ENCODE results near the gene CIP2A. TPM values are rescaled to one million over a fixed set of nuclear protein-coding genes. Genes with fewer than 3 reads are reported as not detected.
A peak's percentile ranks its signal among the peaks of the same experiment; 100 is the strongest.

The CIP2A gene
- 4.9 TPM for polyA plus RNA-seq (2013, experiment 1 of 2)
- 4.9 TPM for polyA plus RNA-seq (2013, experiment 2 of 2)

DNA sequence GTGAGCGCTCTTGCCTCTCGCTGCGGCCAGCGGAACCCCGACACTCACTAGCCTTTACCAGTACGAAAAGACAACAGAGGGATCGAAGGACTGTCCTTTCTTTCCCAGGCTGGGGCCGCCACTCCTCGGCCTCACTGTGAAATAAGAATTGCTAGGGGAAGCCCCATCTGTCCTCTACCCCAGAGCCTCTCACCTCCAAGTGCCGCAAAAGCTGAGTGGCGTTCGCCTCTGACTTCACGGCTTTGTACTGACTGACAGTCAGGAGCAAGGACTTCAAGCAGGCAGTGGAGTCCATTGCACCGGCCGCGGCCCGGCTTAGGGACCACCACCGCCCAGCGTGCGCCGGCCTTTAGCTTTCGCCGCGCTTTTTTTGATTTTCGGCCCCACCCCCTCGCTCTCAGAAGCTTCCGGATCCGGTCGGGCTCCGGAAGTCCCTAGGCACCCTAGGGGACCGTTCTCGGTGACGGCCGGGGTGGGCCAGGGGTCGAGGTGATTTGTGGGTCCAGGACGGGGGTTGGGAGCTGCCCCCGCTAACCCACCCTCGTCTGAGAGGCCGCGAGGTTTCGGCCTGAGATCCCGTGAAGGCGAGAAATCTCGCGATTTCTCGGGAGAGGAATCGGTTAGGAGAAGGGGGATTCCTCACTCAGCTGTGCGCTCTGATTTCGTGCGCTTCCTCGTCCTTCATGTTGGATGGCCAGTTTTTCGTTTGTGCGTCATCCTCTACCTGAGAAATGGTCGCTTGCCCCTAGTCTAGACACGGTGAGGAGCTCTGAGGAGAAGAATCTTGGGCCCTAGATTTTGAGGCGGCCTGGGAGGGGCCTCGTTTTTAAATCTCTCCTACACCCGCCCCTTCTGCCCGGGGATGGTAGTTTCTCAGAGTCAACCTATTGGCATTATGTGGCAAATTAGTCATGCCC lies at the start of gene CIP2A, which contains the start of gene DZIP3:
TSS of gene CIP2A (minus strand) at position 358 of the 917 bp plus-strand sequence. CDS start at position 295, 63 bp downstream.
TSS of gene DZIP3 (plus strand) at position 642 of the 917 bp plus-strand sequence. CDS start 15,685 bp downstream, outside the sequence.
- under 1% methylated on average over 56 of the region's 59 CpGs for WGBS
- H3K36me3 ChIP-seq (ENCODE audit: control insufficient read depth in 1 of 2, insufficient read depth in 2 of 2, low read depth in 1 of 2, low read length in 2 of 2), result no peaks in the 10 kb centered on the region
- peak; percentile 98 for DNase-seq
- peak within 1 kb of the TSS in 1 of 2 experiments; percentile 71 for H3K4ac ChIP-seq (ENCODE audit: low read depth in 1 of 2, low read length in 2 of 2)
- no peak within 1 kb of the TSS for H2BK120ac ChIP-seq (ENCODE audit: low read depth, low read length)
- H2BK12ac ChIP-seq (ENCODE audit: low read length in 2 of 2), result no peak within 1 kb of the TSS
- H3K27me3 ChIP-seq (ENCODE audit: control insufficient read depth in 1 of 2, insufficient read depth in 1 of 2, low read length in 2 of 2), result no peaks in the 10 kb centered on the region
- peak within 1 kb of the TSS; percentile 76 for H2AFZ ChIP-seq (ENCODE audit: low read depth, low read length)
- H3K9me3 ChIP-seq (ENCODE audit: control insufficient read depth, low read length), result no peaks in the 10 kb centered on the region
- no peak within 1 kb of the TSS for H3K14ac ChIP-seq (ENCODE audit: low read length in 2 of 2)
- H3K18ac ChIP-seq (ENCODE audit: low read depth in 1 of 2, low read length in 2 of 2), result peak within 1 kb of the TSS; percentile 12 to 95
- peak within 1 kb of the TSS; percentile 79 for H2BK5ac ChIP-seq (ENCODE audit: low read depth, low read length, poor library complexity, severe bottlenecking)
- H4K8ac ChIP-seq (ENCODE audit: low read length), result peak within 1 kb of the TSS; percentile 14
- H3K79me1 ChIP-seq (replicated peaks; ENCODE audit: low read length, poor library complexity, severe bottlenecking), result peaks cover 12% of the 10 kb centered on the region
- peak within 1 kb of the TSS; percentile 76 for H3K4me2 ChIP-seq (ENCODE audit: low read length, poor library complexity, severe bottlenecking)
- no peak within 1 kb of the TSS for H2AK5ac ChIP-seq (ENCODE audit: low read length, severe bottlenecking)
- peak within 1 kb of the TSS; percentile 31 for H4K91ac ChIP-seq (ENCODE audit: low read length)
- H2BK15ac ChIP-seq (ENCODE audit: low read depth, poor library complexity, severe bottlenecking), result peak within 1 kb of the TSS; percentile 13
- peaks cover 3% of the 10 kb centered on the region for H3K4me1 ChIP-seq (ENCODE audit: control insufficient read depth, insufficient read depth, low read depth, low read length)
- H3K4me3 ChIP-seq (ENCODE audit: insufficient read depth in 1 of 2, low read depth in 1 of 2, low read length in 2 of 2), result peak within 1 kb of the TSS; percentile 73 to 97
- H3K23ac ChIP-seq (ENCODE audit: low read length in 2 of 2), result no peak within 1 kb of the TSS
- peak within 1 kb of the TSS; percentile 98 for H3K9ac ChIP-seq (ENCODE audit: low read length)
- peak within 1 kb of the TSS; percentile 93 for H3K27ac ChIP-seq (ENCODE audit: low read length, poor library complexity, severe bottlenecking)

GRCh38 chr3:108629974-108630373 lies 40.7 kb upstream of the CIP2A start:
- Histone ChIP-seq H3K27me3 (ENCODE audit: control insufficient read depth in 1 of 2, insufficient read depth in 1 of 2, low read length in 2 of 2) (no peaks in the 10 kb centered on the region), H4K91ac (ENCODE audit: low read length) (no peak overlapping the region), H2BK15ac (ENCODE audit: low read depth, poor library complexity, severe bottlenecking) (no peak overlapping the region), H3K27ac (ENCODE audit: low read length, poor library complexity, severe bottlenecking) (no peak overlapping the region), H2BK5ac (ENCODE audit: low read depth, low read length, poor library complexity, severe bottlenecking) (no peak overlapping the region), H3K36me3 (ENCODE audit: control insufficient read depth in 1 of 2, insufficient read depth in 2 of 2, low read depth in 1 of 2, low read length in 2 of 2) (peaks cover 0 to 6% of the 10 kb centered on the region in 2 experiments), H3K79me1 (replicated peaks; ENCODE audit: low read length, poor library complexity, severe bottlenecking) (no peaks in the 10 kb centered on the region), H2BK12ac (ENCODE audit: low read length in 2 of 2) (no peak overlapping the region), H3K4me3 (ENCODE audit: insufficient read depth in 1 of 2, low read depth in 1 of 2, low read length in 2 of 2) (no peak overlapping the region), H3K18ac (ENCODE audit: low read depth in 1 of 2, low read length in 2 of 2) (no peak overlapping the region), H2AK5ac (ENCODE audit: low read length, severe bottlenecking) (no peak overlapping the region), H3K9me3 (ENCODE audit: control insufficient read depth, low read length) (no peaks in the 10 kb centered on the region), H3K23ac (ENCODE audit: low read length in 2 of 2) (no peak overlapping the region), H2AFZ (ENCODE audit: low read depth, low read length) (no peak overlapping the region), H3K14ac (ENCODE audit: low read length in 2 of 2) (no peak overlapping the region), H3K9ac (ENCODE audit: low read length) (no peak overlapping the region), H3K4me2 (ENCODE audit: low read length, poor library complexity, severe bottlenecking) (no peak overlapping the region), H4K8ac (ENCODE audit: low read length) (no peak overlapping the region), H3K4me1 (ENCODE audit: control insufficient read depth, insufficient read depth, low read depth, low read length) (no peaks in the 10 kb centered on the region), H2BK120ac (ENCODE audit: low read depth, low read length) (no peak overlapping the region), H3K4ac (ENCODE audit: low read depth in 1 of 2, low read length in 2 of 2) (no peak overlapping the region)
- no CpG with 5 or more reads among the region's 1 CpG for WGBS
- DNase-seq, result no peak

DNA sequence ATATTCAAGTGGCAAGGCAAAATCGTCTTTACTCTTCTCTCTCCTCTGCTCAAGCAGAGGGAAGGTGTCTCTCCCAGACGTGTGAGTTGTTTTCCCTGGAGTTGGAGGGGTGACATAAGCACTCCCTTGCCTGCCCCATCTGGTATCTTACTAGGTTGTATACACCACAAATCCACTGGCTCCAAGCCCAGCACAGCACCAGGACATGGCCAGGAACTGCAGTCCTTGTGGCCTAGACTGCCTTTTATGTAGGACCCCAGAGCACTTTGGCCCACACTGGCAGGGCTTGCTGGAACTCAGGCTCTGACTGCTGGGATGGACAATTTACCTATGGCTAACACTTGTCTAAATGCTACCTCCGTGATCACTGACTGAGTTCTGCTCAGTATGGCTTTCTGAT lies 34.3 kb upstream of the CIP2A start:
- Histone ChIP-seq H3K23ac (ENCODE audit: low read length in 2 of 2) (no peak overlapping the region), H3K36me3 (ENCODE audit: control insufficient read depth in 1 of 2, insufficient read depth in 2 of 2, low read depth in 1 of 2, low read length in 2 of 2) (peaks cover 0 to 20% of the 10 kb centered on the region in 2 experiments)

GRCh38 chr3:108620250-108620649 lies 31.0 kb upstream of the CIP2A start:
- no peaks in the 10 kb centered on the region for H3K9me3 ChIP-seq (ENCODE audit: control insufficient read depth, low read length)
- no peak overlapping the region for H3K14ac ChIP-seq (ENCODE audit: low read length in 2 of 2)
- H3K4me2 ChIP-seq (ENCODE audit: low read length, poor library complexity, severe bottlenecking), result no peak overlapping the region
- WGBS, result 97% methylated on average over 1 of the region's 1 CpG
- no peak overlapping the region for H2BK5ac ChIP-seq (ENCODE audit: low read depth, low read length, poor library complexity, severe bottlenecking)
- no peak overlapping the region for H3K9ac ChIP-seq (ENCODE audit: low read length)
- H3K18ac ChIP-seq (ENCODE audit: low read depth in 1 of 2, low read length in 2 of 2), result no peak overlapping the region
- no peak overlapping the region for H2BK120ac ChIP-seq (ENCODE audit: low read depth, low read length)
- no peak overlapping the region for H2AFZ ChIP-seq (ENCODE audit: low read depth, low read length)
- no peaks in the 10 kb centered on the region for H3K79me1 ChIP-seq (replicated peaks; ENCODE audit: low read length, poor library complexity, severe bottlenecking)
- no peak overlapping the region for H3K27ac ChIP-seq (ENCODE audit: low read length, poor library complexity, severe bottlenecking)
- H2BK12ac ChIP-seq (ENCODE audit: low read length in 2 of 2), result no peak overlapping the region
- no peak for DNase-seq
- H4K8ac ChIP-seq (ENCODE audit: low read length), result no peak overlapping the region
- no peak overlapping the region for H3K4ac ChIP-seq (ENCODE audit: low read depth in 1 of 2, low read length in 2 of 2)
- no peak overlapping the region for H3K23ac ChIP-seq (ENCODE audit: low read length in 2 of 2)
- H2BK15ac ChIP-seq (ENCODE audit: low read depth, poor library complexity, severe bottlenecking), result no peak overlapping the region
- H3K27me3 ChIP-seq (ENCODE audit: control insufficient read depth in 1 of 2, insufficient read depth in 1 of 2, low read length in 2 of 2), result no peaks in the 10 kb centered on the region
- no peaks in the 10 kb centered on the region for H3K4me1 ChIP-seq (ENCODE audit: control insufficient read depth, insufficient read depth, low read depth, low read length)
- no peak overlapping the region for H2AK5ac ChIP-seq (ENCODE audit: low read length, severe bottlenecking)
- H3K36me3 ChIP-seq (ENCODE audit: control insufficient read depth in 1 of 2, insufficient read depth in 2 of 2, low read depth in 1 of 2, low read length in 2 of 2), result peaks cover 0 to 17% of the 10 kb centered on the region in 2 experiments
- no peak overlapping the region for H3K4me3 ChIP-seq (ENCODE audit: insufficient read depth in 1 of 2, low read depth in 1 of 2, low read length in 2 of 2)
- H4K91ac ChIP-seq (ENCODE audit: low read length), result no peak overlapping the region

More for the DNA sequence above, 34.3 kb upstream of the CIP2A start:
- H3K4ac ChIP-seq (ENCODE audit: low read depth in 1 of 2, low read length in 2 of 2), result no peak overlapping the region
- no peak for DNase-seq
- H2BK120ac ChIP-seq (ENCODE audit: low read depth, low read length), result no peak overlapping the region
- H2BK5ac ChIP-seq (ENCODE audit: low read depth, low read length, poor library complexity, severe bottlenecking), result no peak overlapping the region
- no peaks in the 10 kb centered on the region for H3K9me3 ChIP-seq (ENCODE audit: control insufficient read depth, low read length)
- 87% methylated on average over 3 of the region's 3 CpGs for WGBS
- no peak overlapping the region for H2BK15ac ChIP-seq (ENCODE audit: low read depth, poor library complexity, severe bottlenecking)
- no peak overlapping the region for H4K8ac ChIP-seq (ENCODE audit: low read length)
- H2AFZ ChIP-seq (ENCODE audit: low read depth, low read length), result no peak overlapping the region
- no peaks in the 10 kb centered on the region for H3K79me1 ChIP-seq (replicated peaks; ENCODE audit: low read length, poor library complexity, severe bottlenecking)
- H3K4me2 ChIP-seq (ENCODE audit: low read length, poor library complexity, severe bottlenecking), result no peak overlapping the region
- no peak overlapping the region for H4K91ac ChIP-seq (ENCODE audit: low read length)
- no peak overlapping the region for H3K14ac ChIP-seq (ENCODE audit: low read length in 2 of 2)
- no peak overlapping the region for H3K4me3 ChIP-seq (ENCODE audit: insufficient read depth in 1 of 2, low read depth in 1 of 2, low read length in 2 of 2)
- H3K9ac ChIP-seq (ENCODE audit: low read length), result no peak overlapping the region
- H3K27ac ChIP-seq (ENCODE audit: low read length, poor library complexity, severe bottlenecking), result no peak overlapping the region
- no peak overlapping the region for H2AK5ac ChIP-seq (ENCODE audit: low read length, severe bottlenecking)
- no peak overlapping the region for H3K18ac ChIP-seq (ENCODE audit: low read depth in 1 of 2, low read length in 2 of 2)
- no peaks in the 10 kb centered on the region for H3K4me1 ChIP-seq (ENCODE audit: control insufficient read depth, insufficient read depth, low read depth, low read length)
- no peak overlapping the region for H2BK12ac ChIP-seq (ENCODE audit: low read length in 2 of 2)
- H3K27me3 ChIP-seq (ENCODE audit: control insufficient read depth in 1 of 2, insufficient read depth in 1 of 2, low read length in 2 of 2), result no peaks in the 10 kb centered on the region

Data from mesenchymal stem cell (in vitro differentiated cells and primary cell).